ENCODE results near the gene UQCRH.

Gene UQCRH

GRCh38 chr1:46274225-46275029 lies 29.1 kb upstream of the UQCRH start:
- FAIRE-seq (no peak), DNase-seq (ENCODE audit: insufficient read length, low spot score) (no peak)
- TF ChIP-seq CTCF (IDR thresholded peaks at IDR 0.05; ENCODE audit: insufficient read depth, missing control alignments) = no peak

GRCh38 chr1:46275030-46275337 lies 28.5 kb upstream of the UQCRH start:
- TF ChIP-seq CTCF (IDR thresholded peaks at IDR 0.05; ENCODE audit: insufficient read depth, missing control alignments) = no peak
- DNase-seq (ENCODE audit: insufficient read length, low spot score) (no peak), FAIRE-seq (no peak)

GRCh38 chr1:46277658-46278373 lies 25.7 kb upstream of the UQCRH start:
- DNase-seq (ENCODE audit: insufficient read length, low spot score) = no peak
- FAIRE-seq = no peak
- TF ChIP-seq CTCF (IDR thresholded peaks at IDR 0.05; ENCODE audit: insufficient read depth, missing control alignments) = no peak

GRCh38 chr1:46278807-46279206 lies 24.7 kb upstream of the UQCRH start:
- TF ChIP-seq CTCF (IDR thresholded peaks at IDR 0.05; ENCODE audit: insufficient read depth, missing control alignments) = no peak
- no peak for FAIRE-seq
- no peak for DNase-seq (ENCODE audit: insufficient read length, low spot score)

- FAIRE-seq = no peak
- TF ChIP-seq CTCF (IDR thresholded peaks at IDR 0.05; ENCODE audit: insufficient read depth, missing control alignments) = no peak
- DNase-seq (ENCODE audit: insufficient read length, low spot score) = no peak
These were observed 23.4 kb upstream of the UQCRH start for GRCh38 chr1:46280092-46280491.

GRCh38 chr1:46281021-46281420 lies 22.5 kb upstream of the UQCRH start:
- TF ChIP-seq CTCF (IDR thresholded peaks at IDR 0.05; ENCODE audit: insufficient read depth, missing control alignments) = no peak
- no peak for FAIRE-seq

GRCh38 chr1:46284058-46284457 lies 19.4 kb upstream of the UQCRH start:
- DNase-seq (ENCODE audit: insufficient read length, low spot score) (no peak), FAIRE-seq (no peak)
- no peak for TF ChIP-seq CTCF (IDR thresholded peaks at IDR 0.05; ENCODE audit: insufficient read depth, missing control alignments)

More at GRCh38 chr1:46281021-46281420, 22.5 kb upstream of the UQCRH start:
- DNase-seq (ENCODE audit: insufficient read length, low spot score) = no peak
